ENCODE data around the gene NSG2.

The NSG2 gene

GRCh38 chr5:174106997-174107655 lies 61.6 kb downstream of the NSG2 start:
- in situ Hi-C loops (cut with HindIII; ENCODE audit: low pct_ligation_motif_present, low sequenced_read_pairs) = no loop called here
- no peak for TF ChIP-seq CTCF (IDR thresholded peaks at IDR 0.05; ENCODE audit: low read depth, low read length, missing control alignments)
- H3K4me3 ChIP-seq (ENCODE audit: low read depth, low read length) = no peak overlapping the region
- no peaks in the 10 kb centered on the region for H3K36me3 ChIP-seq (replicated peaks)
- H3K27me3 ChIP-seq (replicated peaks) = no peaks in the 10 kb centered on the region
- no peak for DNase-seq
- no peak overlapping the region for H3K27ac ChIP-seq

GRCh38 chr5:174108745-174109144 lies 63.2 kb downstream of the NSG2 start:
- TF ChIP-seq CTCF (IDR thresholded peaks at IDR 0.05; ENCODE audit: low read depth, low read length, missing control alignments) = no peak
- in situ Hi-C loops (cut with HindIII; ENCODE audit: low pct_ligation_motif_present, low sequenced_read_pairs) = no loop called here
- no peak for DNase-seq
- Histone ChIP-seq H3K4me3 (ENCODE audit: low read depth, low read length) (no peak overlapping the region), H3K36me3 (replicated peaks) (no peaks in the 10 kb centered on the region), H3K27me3 (replicated peaks) (no peaks in the 10 kb centered on the region), H3K27ac (no peak overlapping the region)

GRCh38 chr5:174109698-174110260 lies 64.3 kb downstream of the NSG2 start:
- in situ Hi-C loops (cut with HindIII; ENCODE audit: low pct_ligation_motif_present, low sequenced_read_pairs) = no loop called here
- H3K4me3 ChIP-seq (ENCODE audit: low read depth, low read length) = no peak overlapping the region
- DNase-seq = no peak

GRCh38 chr5:174110310-174110709 lies 64.8 kb downstream of the NSG2 start:
- DNase-seq = no peak
- no peak overlapping the region for H3K4me3 ChIP-seq (ENCODE audit: low read depth, low read length)
- H3K36me3 ChIP-seq (replicated peaks) = no peaks in the 10 kb centered on the region
- TF ChIP-seq CTCF (IDR thresholded peaks at IDR 0.05; ENCODE audit: low read depth, low read length, missing control alignments) = no peak
- in situ Hi-C loops (cut with HindIII; ENCODE audit: low pct_ligation_motif_present, low sequenced_read_pairs) = no loop called here
- H3K27ac ChIP-seq = no peak overlapping the region
- H3K27me3 ChIP-seq (replicated peaks) = no peaks in the 10 kb centered on the region

More at GRCh38 chr5:174109698-174110260, 64.3 kb downstream of the NSG2 start:
- TF ChIP-seq CTCF (IDR thresholded peaks at IDR 0.05; ENCODE audit: low read depth, low read length, missing control alignments) = no peak
- no peaks in the 10 kb centered on the region for H3K36me3 ChIP-seq (replicated peaks)
- H3K27me3 ChIP-seq (replicated peaks) = no peaks in the 10 kb centered on the region
- no peak overlapping the region for H3K27ac ChIP-seq

GRCh38 chr5:174111287-174111973 lies 65.9 kb downstream of the NSG2 start:
- in situ Hi-C loops (cut with HindIII; ENCODE audit: low pct_ligation_motif_present, low sequenced_read_pairs) = no loop called here

More at GRCh38 chr5:174111287-174111973, 65.9 kb downstream of the NSG2 start:
- no peak for TF ChIP-seq CTCF (IDR thresholded peaks at IDR 0.05; ENCODE audit: low read depth, low read length, missing control alignments)
- DNase-seq = no peak
- Histone ChIP-seq H3K27me3 (replicated peaks) (no peaks in the 10 kb centered on the region), H3K36me3 (replicated peaks) (no peaks in the 10 kb centered on the region), H3K27ac (no peak overlapping the region), H3K4me3 (ENCODE audit: low read depth, low read length) (no peak overlapping the region)

Data from brain microvascular endothelial cell (primary cell).